Right lobe of liver (tissue), 6 donors: ENCODE measurements around the gene FGFR2. TPM values are rescaled to one million over a fixed set of nuclear protein-coding genes. Genes with fewer than 3 reads are reported as not detected.

ENCODE experiments used
- ATAC-seq, 4 donors: fragments of 200-7000 bp; cut with Tn5 transposase; one replicate each; pipeline ENCODE4 v1.9.1; 2020; ENCODE audit warnings: mild to moderate bottlenecking in 4 of 4, moderate library complexity in 4 of 4
- DNase-seq, 3 donors: peaks; one replicate each; pipeline ENCODE4 v3.0.0-alpha.2; 2020
- H3K27ac ChIP-seq, 3 donors: fragments of 200-600 bp; one replicate each; pipeline ENCODE4 v1.8.0; 2022
- H3K27me3 ChIP-seq, 2 donors: fragments of 200-600 bp; one replicate each; pipeline ENCODE4 v1.8.0; 2022
- H3K36me3 ChIP-seq, 4 donors: fragments of 200-600 bp; sonication (generic) in 1 of 4; one replicate each; pipeline versions ENCODE4 v1.5.1 to v1.8.0; 2017 to 2022; ENCODE audit warnings: control low read depth in 1 of 4
- H3K4me1 ChIP-seq, 4 donors: fragments of 200-600 bp; sonication (generic) in 1 of 4; one replicate each; pipeline versions ENCODE4 v1.5.1 to v1.8.0; 2017 to 2022; ENCODE audit warnings: control low read depth in 1 of 4
- H3K4me3 ChIP-seq, 3 donors: fragments of 200-600 bp; one replicate each; pipeline ENCODE4 v1.8.0; 2022
- H3K9me3 ChIP-seq, 4 donors: fragments of 200-600 bp; sonication (generic) in 1 of 4; one replicate each; pipeline versions ENCODE4 v1.5.1 to v1.8.0; 2017 to 2022; ENCODE audit warnings: control low read depth in 1 of 4
- CTCF ChIP-seq, 4 donors: fragments of 200-600 bp in 3 of 4; fragments of 450-650 bp in 1 of 4; IDR thresholded peaks; one replicate each; pipeline versions ENCODE4 v1.5.1 to v1.8.0; 2016 to 2022; ENCODE audit warnings: antibody characterized with exemption in 4 of 4, mild to moderate bottlenecking in 2 of 4
- POLR2A ChIP-seq: fragments of 450-650 bp; IDR thresholded peaks from one replicate; pipeline ENCODE4 v1.6.1; 2017; ENCODE audit warnings: antibody characterized with exemption, mild to moderate bottlenecking
- WGBS: methylation state at CpG from one replicate; pipeline ENCODE4 v1.1.6; 2018; ENCODE audit warnings: low coverage, low lambda C conversion rate; ENCODE audit not compliant: insufficient coverage; ENCODE audit errors: missing lambda C conversion rate; 5-methylcytosine and 5-hydroxymethylcytosine counted together
- intact Hi-C, 2 donors: fragments of 100-400 bp; cut with DNase I; formaldehyde crosslinking; loops; one replicate each; pipeline versions ENCODE4 v1.11.2 to v1.14.1; 2022
- total RNA-seq, 6 experiments: library from RNA; depleted of rRNA in 2 of 6; stranded (reverse); fragments of >200 nt in 2 of 6; fragmentation: NEBNext Ultra II Directional in 3 of 6; extraction: Animal tissue kit (Norgen Biotek cat#: 25700) in 3 of 6; gene quantifications; one replicate each; pipeline versions ENCODE4 v1.1.0 to v1.2.4, GENCODE V29; 2016 to 2023
- donor health status: DM: no; HTN: yes; CAD: no.
- donor health status: DM: no; HTN: no; CAD: no.
- donor health status: DM: no; HTN: no; CAD: no.
- donor health status: DM: no; HTN: yes; CAD: no.
- donor health status: DM: no; HTN: yes; CAD: no.

The FGFR2 gene
- total RNA-seq, 6 experiments from 2014 or later: 14.4 to 33.7 (median 23.0) TPM

- peak overlapping the region in 1 of 3 donors; percentile 26 for H3K27ac ChIP-seq
- H3K9me3 ChIP-seq: no peaks in the 10 kb centered on the region
- DNase-seq: no peak
- H3K27me3 ChIP-seq: no peaks in the 10 kb centered on the region
- peaks cover 0 to 20% (median 12%) of the 10 kb centered on the region in 4 donors for H3K4me1 ChIP-seq
- TF ChIP-seq POLR2A (no peak), CTCF (IDR thresholded peaks at IDR 0.05) (no peak)
- peak overlapping the region in 2 of 3 donors; percentile 19 to 35 for H3K4me3 ChIP-seq
- intact Hi-C loops: no loop called here
- ATAC-seq: peak in 3 of 4 donors; percentile 56 to 69 (median 59)
- WGBS: 42% methylated on average over 7 of the region's 7 CpGs
- no peaks in the 10 kb centered on the region for H3K36me3 ChIP-seq
These were observed 67.7 kb downstream of the FGFR2 start for GRCh38 chr10:121530481-121531075.

- intact Hi-C loops: no loop called here
- no peaks in the 10 kb centered on the region for H3K36me3 ChIP-seq
- 38% methylated on average over 3 of the region's 6 CpGs for WGBS
These were observed 70.6 kb downstream of the FGFR2 start for GRCh38 chr10:121527690-121528089.

GRCh38 chr10:121526801-121527221, 71.4 kb downstream of the FGFR2 start:
- 41% methylated on average over 8 of the region's 8 CpGs for WGBS
- ATAC-seq (no peak), DNase-seq (no peak)
- Histone ChIP-seq H3K27ac (no peak overlapping the region), H3K4me3 (no peak overlapping the region), H3K9me3 (no peaks in the 10 kb centered on the region), H3K36me3 (no peaks in the 10 kb centered on the region), H3K27me3 (no peaks in the 10 kb centered on the region), H3K4me1 (peaks cover 0 to 22% (median 10%) of the 10 kb centered on the region in 4 donors)
- intact Hi-C loops: no loop called here
- TF ChIP-seq CTCF (IDR thresholded peaks at IDR 0.05): no peak
- TF ChIP-seq POLR2A: no peak

More at GRCh38 chr10:121527690-121528089, 70.6 kb downstream of the FGFR2 start:
- DNase-seq: no peak
- no peaks in the 10 kb centered on the region for H3K27me3 ChIP-seq
- TF ChIP-seq CTCF (IDR thresholded peaks at IDR 0.05) (no peak), POLR2A (no peak)
- H3K4me3 ChIP-seq: no peak overlapping the region
- H3K27ac ChIP-seq: no peak overlapping the region
- H3K9me3 ChIP-seq: no peaks in the 10 kb centered on the region
- no peak for ATAC-seq
- H3K4me1 ChIP-seq: peaks cover 0 to 23% (median 13%) of the 10 kb centered on the region in 4 donors

GRCh38 chr10:121526135-121526790, 72.0 kb downstream of the FGFR2 start:
- WGBS: 73% methylated on average over 11 of the region's 11 CpGs
- ATAC-seq (peak in 1 of 4 donors; percentile 6), DNase-seq (no peak)
- no peaks in the 10 kb centered on the region for H3K27me3 ChIP-seq
- TF ChIP-seq POLR2A (no peak), CTCF (IDR thresholded peaks at IDR 0.05) (no peak)
- no peak overlapping the region for H3K4me3 ChIP-seq
- peaks cover 0 to 17% (median 7%) of the 10 kb centered on the region in 4 donors for H3K4me1 ChIP-seq
- H3K9me3 ChIP-seq: no peaks in the 10 kb centered on the region
- no peak overlapping the region for H3K27ac ChIP-seq
- intact Hi-C loops: no loop called here
- no peaks in the 10 kb centered on the region for H3K36me3 ChIP-seq
